ENCODE measurements around the gene SLC17A6.

Gene SLC17A6

GRCh38 chr11:22337596-22338485 lies at the start of gene SLC17A6:
SLC17A6 (plus strand) TSS chr11:22338381; CDS start chr11:22338534, 153 bp downstream.
- no peak for DNase-seq (ENCODE audit: low read depth in 2 of 2)

GRCh38 chr11:22302368-22302767 lies 35.8 kb upstream of the SLC17A6 start:
- DNase-seq (ENCODE audit: low read depth in 2 of 2) = no peak

- DNase-seq (ENCODE audit: low read depth in 2 of 2) = no peak
Measured at GRCh38 chr11:22304337-22304961, 33.7 kb upstream of the SLC17A6 start.

GRCh38 chr11:22317656-22318055 lies 20.5 kb upstream of the SLC17A6 start:
- DNase-seq (ENCODE audit: low read depth in 2 of 2) = no peak

GRCh38 chr11:22331771-22332170 lies 6.4 kb upstream of the SLC17A6 start:
- no peak for DNase-seq (ENCODE audit: low read depth in 2 of 2)

- DNase-seq (ENCODE audit: low read depth in 2 of 2) = no peak
Measured at GRCh38 chr11:22336587-22336986, 1.6 kb upstream of the SLC17A6 start.

GRCh38 chr11:22339611-22340010 lies 1.4 kb downstream of the SLC17A6 start:
- DNase-seq (ENCODE audit: low read depth in 2 of 2) = no peak

- no peak for DNase-seq (ENCODE audit: low read depth in 2 of 2)
Measured at GRCh38 chr11:22340235-22340634, 2.1 kb downstream of the SLC17A6 start.

- DNase-seq (ENCODE audit: low read depth in 2 of 2) = no peak
Measured at GRCh38 chr11:22340701-22341587, 2.8 kb downstream of the SLC17A6 start.

GRCh38 chr11:22341588-22341931 lies 3.4 kb downstream of the SLC17A6 start:
- no peak for DNase-seq (ENCODE audit: low read depth in 2 of 2)

- DNase-seq (ENCODE audit: low read depth in 2 of 2) = no peak
Measured at GRCh38 chr11:22342211-22343031, 4.2 kb downstream of the SLC17A6 start.

GRCh38 chr11:22343032-22343324 lies 4.8 kb downstream of the SLC17A6 start:
- no peak for DNase-seq (ENCODE audit: low read depth in 2 of 2)

- DNase-seq (ENCODE audit: low read depth in 2 of 2) = no peak
Measured at GRCh38 chr11:22343371-22344032, 5.3 kb downstream of the SLC17A6 start.

GRCh38 chr11:22344081-22344480 lies 5.9 kb downstream of the SLC17A6 start:
- DNase-seq (ENCODE audit: low read depth in 2 of 2) = no peak

GRCh38 chr11:22346282-22346681 lies 8.1 kb downstream of the SLC17A6 start:
- DNase-seq (ENCODE audit: low read depth in 2 of 2) = no peak

- DNase-seq (ENCODE audit: low read depth in 2 of 2) = no peak
Measured at GRCh38 chr11:22347857-22348487, 9.8 kb downstream of the SLC17A6 start.

- no peak for DNase-seq (ENCODE audit: low read depth in 2 of 2)
Measured at GRCh38 chr11:22349491-22349890, 11.3 kb downstream of the SLC17A6 start.

- DNase-seq (ENCODE audit: low read depth in 2 of 2) = no peak
Measured at GRCh38 chr11:22359295-22359694, 21.1 kb downstream of the SLC17A6 start.

- no peak for DNase-seq (ENCODE audit: low read depth in 2 of 2)
Measured at GRCh38 chr11:22371160-22371559, 33.0 kb downstream of the SLC17A6 start.

GRCh38 chr11:22387126-22387525 lies 48.9 kb downstream of the SLC17A6 start:
- no peak for DNase-seq (ENCODE audit: low read depth in 2 of 2)

All from activated CD8-positive, alpha-beta memory T cell treated with anti-CD3 and anti-CD28 coated beads for 4 hours (primary cell).